IMR-90 (cell line): ENCODE data around the gene CDC5L. TPM values are rescaled to one million over a fixed set of nuclear protein-coding genes. Genes with fewer than 3 reads are reported as not detected.

Experiments
- ATAC-seq: fragments of 200-7000 bp; cut with Tn5 transposase; 2 replicates; pipeline ENCODE4 v1.9.1; 2020; ENCODE audit warnings: low read depth, mild to moderate bottlenecking, moderate library complexity
- BruUV-seq: library from RNA; stranded (reverse); fragments of 400-500 nt; replicated peaks from 2 replicates; lab custom pipeline; 2021; lab: Mats Ljungman, UMichigan
- CTCF ChIA-PET: fragments of 300-600 bp; formaldehyde crosslinking; extraction: SDS; loops from one replicate; lab custom pipeline; 2021; ENCODE audit warnings: antibody characterized with exemption; lab: Yijun Ruan, JAX
- POLR2A ChIA-PET: fragments of 300-600 bp; sonication (Branson Sonifier 250); formaldehyde crosslinking; loops from one replicate; lab custom pipeline; 2022; ENCODE audit warnings: antibody characterized with exemption; ENCODE audit not compliant: unreplicated experiment; lab: Charles Lee
- DNase-seq: peaks from one replicate; pipeline ENCODE4 v3.0.0; 2013
- H2AFZ ChIP-seq: replicated peaks from 2 replicates; pipeline ENCODE3; 2013; ENCODE audit warnings: low read length, mild to moderate bottlenecking; ENCODE audit not compliant: poor library complexity
- H2AK5ac ChIP-seq: 2 replicates; pipeline ENCODE4 v1.6.1; 2013; ENCODE audit warnings: low read depth, low read length, inconsistent platforms
- H2AK9ac ChIP-seq: replicated peaks from 2 replicates; pipeline ENCODE3; 2013; ENCODE audit warnings: mild to moderate bottlenecking, low read depth, low read length, moderate library complexity; ENCODE audit not compliant: poor library complexity
- H2BK120ac ChIP-seq: 2 replicates; pipeline ENCODE4 v1.6.1; 2013; ENCODE audit warnings: low read depth, low read length, inconsistent platforms
- H2BK15ac ChIP-seq: 3 replicates; pipeline ENCODE4 v1.6.1; 2013; ENCODE audit warnings: low read depth, low read length, inconsistent platforms
- H2BK20ac ChIP-seq: 2 replicates; pipeline ENCODE4 v1.6.1; 2013; ENCODE audit warnings: low read depth, mild to moderate bottlenecking, inconsistent platforms, low read length, moderate library complexity
- H2BK5ac ChIP-seq: 2 replicates; pipeline ENCODE4 v1.6.1; 2013; ENCODE audit warnings: mild to moderate bottlenecking, low read depth, low read length, inconsistent platforms; ENCODE audit not compliant: poor library complexity, severe bottlenecking
- H3K14ac ChIP-seq: replicated peaks from 2 replicates; pipeline ENCODE4 v1.6.1; 2013; ENCODE audit warnings: low read depth, low read length, inconsistent platforms
- H3K18ac ChIP-seq: 2 replicates; pipeline ENCODE4 v1.6.1; 2013; ENCODE audit warnings: low read depth, low read length, control low read depth
- H3K23ac ChIP-seq: 2 replicates; pipeline ENCODE4 v1.6.1; 2013; ENCODE audit warnings: low read depth, low read length, inconsistent platforms
- H3K27ac ChIP-seq: 2 replicates; pipeline ENCODE4 v1.5.1; 2013; ENCODE audit warnings: mild to moderate bottlenecking, control low read depth, low read length; ENCODE audit not compliant: insufficient read depth
- H3K27me3 ChIP-seq: 2 replicates; pipeline ENCODE4 v1.6.1; 2013; ENCODE audit warnings: low read length; ENCODE audit not compliant: control insufficient read depth, insufficient read depth
- H3K36me3 ChIP-seq: 2 replicates; pipeline ENCODE4 v1.6.1; 2013; ENCODE audit warnings: low read length, mixed read lengths; ENCODE audit not compliant: control insufficient read depth, insufficient read depth
- H3K4ac ChIP-seq: 2 replicates; pipeline ENCODE4 v1.6.1; 2013; ENCODE audit warnings: low read depth, low read length, inconsistent platforms
- H3K4me1 ChIP-seq: 2 replicates; pipeline ENCODE4 v1.6.1; 2013; ENCODE audit warnings: low read length, mixed read lengths; ENCODE audit not compliant: control insufficient read depth, insufficient read depth
- H3K4me2 ChIP-seq: 2 replicates; pipeline ENCODE4 v1.6.1; 2013; ENCODE audit warnings: low read depth, mild to moderate bottlenecking, control low read depth, low read length, moderate library complexity
- H3K4me3 ChIP-seq: 2 replicates; pipeline ENCODE4 v1.5.1; 2013; ENCODE audit warnings: low read depth, mild to moderate bottlenecking, control low read depth, low read length, moderate library complexity; ENCODE audit not compliant: insufficient read depth
- H3K56ac ChIP-seq: 2 replicates; pipeline ENCODE4 v1.6.1; 2013; ENCODE audit warnings: low read length, inconsistent platforms; ENCODE audit not compliant: insufficient read depth; ENCODE audit errors: extremely low read depth
- H3K79me1 ChIP-seq, 2 experiments: 2 replicates each; pipeline ENCODE4 v1.6.1; 2013; ENCODE audit warnings: low read length in 2 of 2, inconsistent platforms in 1 of 2, low read depth in 1 of 2
- H3K9ac ChIP-seq: 2 replicates; pipeline ENCODE4 v1.6.1; 2013; ENCODE audit warnings: low read depth, low read length, control low read depth
- H3K9me1 ChIP-seq: 2 replicates; pipeline ENCODE4 v1.6.1; 2013; ENCODE audit warnings: low read length, inconsistent platforms; ENCODE audit not compliant: insufficient read depth
- H3K9me3 ChIP-seq: 2 replicates; pipeline ENCODE4 v1.6.1; 2013; ENCODE audit warnings: low read length; ENCODE audit not compliant: control insufficient read depth, insufficient read depth
- H4K20me1 ChIP-seq: 2 replicates; pipeline ENCODE4 v1.6.1; 2013; ENCODE audit warnings: low read length, inconsistent platforms; ENCODE audit not compliant: insufficient read depth
- H4K5ac ChIP-seq: 2 replicates; pipeline ENCODE4 v1.6.1; 2013; ENCODE audit warnings: mild to moderate bottlenecking, low read depth, low read length, control low read depth
- H4K8ac ChIP-seq, 2 experiments: 2 replicates each; pipeline ENCODE4 v1.6.1; 2013; ENCODE audit warnings: low read depth in 2 of 2, low read length in 2 of 2, control low read depth in 1 of 2, inconsistent platforms in 1 of 2
- H4K91ac ChIP-seq: 2 replicates; pipeline ENCODE4 v1.6.1; 2013; ENCODE audit warnings: low read depth, low read length, inconsistent platforms; ENCODE audit not compliant: insufficient read depth
- BHLHE40 ChIP-seq: fragments of 150-350 bp; IDR thresholded peaks from 2 replicates; pipeline ENCODE4 v1.6.1; 2016; ENCODE audit warnings: mild to moderate bottlenecking, low read depth, low read length
- CEBPB ChIP-seq: IDR thresholded peaks from 2 replicates; pipeline ENCODE4 v1.6.1; 2012; ENCODE audit warnings: low read depth, low read length, improper control_type of control experiment
- CHD1 ChIP-seq: IDR thresholded peaks from 2 replicates; pipeline ENCODE4 v1.6.1; 2012; ENCODE audit warnings: low read depth, low read length, improper control_type of control experiment
- CTCF ChIP-seq: conservative IDR thresholded peaks from 2 replicates; pipeline ENCODE4 v1.5.1; 2012; ENCODE audit warnings: mild to moderate bottlenecking, low read depth, low read length, improper control_type of control experiment
- ELK1 ChIP-seq: fragments of 150-350 bp; IDR thresholded peaks from 2 replicates; pipeline ENCODE4 v1.6.1; 2016; ENCODE audit warnings: low read depth, mild to moderate bottlenecking, low read length, moderate library complexity, borderline replicate concordance
- FOS ChIP-seq: fragments of 150-350 bp; IDR thresholded peaks from 2 replicates; pipeline ENCODE4 v1.6.1; 2016; ENCODE audit warnings: low read depth, low read length
- MAFK ChIP-seq: IDR thresholded peaks from 2 replicates; pipeline ENCODE4 v1.6.1; 2012; ENCODE audit warnings: low read depth, low read length, improper control_type of control experiment
- MAZ ChIP-seq: IDR thresholded peaks from 2 replicates; pipeline ENCODE4 v1.6.1; 2012; ENCODE audit warnings: low read depth, mild to moderate bottlenecking, low read length, improper control_type of control experiment, moderate library complexity, borderline replicate concordance
- MXI1 ChIP-seq: IDR thresholded peaks from 2 replicates; pipeline ENCODE4 v1.6.1; 2012; ENCODE audit warnings: low read depth, mild to moderate bottlenecking, low read length, moderate library complexity, borderline replicate concordance
- NFE2L2 ChIP-seq: fragments of 150-350 bp; IDR thresholded peaks from 2 replicates; pipeline ENCODE4 v1.6.1; 2016; ENCODE audit warnings: low read depth, mild to moderate bottlenecking, low read length
- POLR2A ChIP-seq: IDR thresholded peaks from 2 replicates; pipeline ENCODE4 v1.6.1; 2012; ENCODE audit warnings: mild to moderate bottlenecking, low read depth, low read length
- RAD21 ChIP-seq: IDR thresholded peaks from 2 replicates; pipeline ENCODE4 v1.6.1; 2012; ENCODE audit warnings: low read length, improper control_type of control experiment
- RCOR1 ChIP-seq: IDR thresholded peaks from 2 replicates; pipeline ENCODE4 v1.6.1; 2012; ENCODE audit warnings: mild to moderate bottlenecking, low read length, improper control_type of control experiment; ENCODE audit not compliant: insufficient replicate concordance
- RFX5 ChIP-seq: IDR thresholded peaks from 2 replicates; pipeline ENCODE4 v1.8.0; 2012; ENCODE audit warnings: low read depth, mild to moderate bottlenecking, low read length, moderate library complexity
- SMC3 ChIP-seq: fragments of 150-350 bp; IDR thresholded peaks from 2 replicates; pipeline ENCODE4 v1.6.1; 2016; ENCODE audit warnings: low read depth, mild to moderate bottlenecking, antibody characterized with exemption, low read length, moderate library complexity
- WGBS, 2 experiments: methylation state at CpG; one replicate each; pipeline versions ENCODE4 v1.1.5 to v1.1.7; 2013; ENCODE audit warnings: missing lambda C conversion rate in 2 of 2; ENCODE audit not compliant: insufficient read length in 1 of 2; ENCODE audit errors: extremely low coverage in 2 of 2; 5-methylcytosine and 5-hydroxymethylcytosine counted together
- dilution Hi-C: fragments of 300-500 bp; cut with HindIII; formaldehyde crosslinking; loops from one replicate; pipeline ENCODE4 v1.14.3; 2018; ENCODE audit warnings: low sequenced_read_pairs; ENCODE audit not compliant: unreplicated experiment
- in situ Hi-C: fragments of 300-500 bp; cut with MboI; formaldehyde crosslinking; loops from 3 replicates; pipeline ENCODE4 v1.14.3; 2019; ENCODE audit warnings: low sequenced_read_pairs, inconsistent platforms, mixed read lengths
- intact Hi-C: fragments of 100-400 bp; cut with micrococcal nuclease; formaldehyde crosslinking; loops from 2 replicates; pipeline ENCODE4 v1.10.0; 2022
- polyA plus RNA-seq, 3 experiments: library from polyadenylated mRNA; depleted of rRNA; stranded (reverse); fragments of >200 nt; gene quantifications; 2 replicates each; pipeline ENCODE4 v1.2.3, GENCODE V29; 2012; ENCODE audit warnings: low replicate concordance in 1 of 3
- total RNA-seq: library from RNA; depleted of rRNA; stranded (reverse); fragments of >200 nt; gene quantifications from 2 replicates; pipeline ENCODE4 v1.2.3, GENCODE V29; 2012
- TF ChIP-seq, protein P1 (sequence below): fragments of 150-350 bp; IDR thresholded peaks from 2 replicates; pipeline ENCODE4 v1.6.1; 2017; ENCODE audit warnings: mild to moderate bottlenecking, antibody characterized with exemption, low read length, low read depth

The CDC5L gene
- total and polyA plus RNA-seq, 2 of the 4 experiments (the other 2 are of a cell fraction) = 9.9 to 17.7 TPM

DNA sequence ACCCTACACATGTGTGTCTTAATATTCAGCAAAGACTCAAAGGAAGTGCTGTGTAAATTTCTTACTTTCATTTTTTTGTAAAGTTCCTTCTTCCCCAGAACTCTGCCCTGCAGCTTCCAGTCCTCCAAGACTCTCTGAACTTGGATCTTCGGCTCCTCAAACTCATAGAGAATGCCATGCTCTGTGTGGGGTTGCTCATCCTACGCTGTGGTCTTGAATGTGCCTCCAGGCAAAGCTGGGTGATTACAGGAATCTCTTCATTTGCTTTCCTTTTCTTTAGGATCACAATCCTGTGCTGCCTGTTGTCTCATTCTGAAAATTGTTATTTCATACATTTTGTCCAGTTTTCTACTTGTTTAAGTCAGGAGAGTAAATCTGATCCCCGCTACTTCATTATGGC is 14.5 kb upstream of the CDC5L start:
- 100% methylated on average over 1 of the region's 3 CpGs; no CpG with 5 or more reads in 1 of the 2 experiments for WGBS, 2 experiments
- BruUV-seq = no TSS peak
- Histone ChIP-seq H3K18ac (no peak overlapping the region), H3K4me1 (no peaks in the 10 kb centered on the region), H3K79me1 (no peaks in the 10 kb centered on the region), H3K9ac (no peak overlapping the region), H3K27ac (no peak overlapping the region), H3K56ac (no peak overlapping the region), H3K27me3 (peaks cover 28% of the 10 kb centered on the region), H3K4me3 (no peak overlapping the region), H2BK120ac (no peak overlapping the region), H2BK5ac (no peak overlapping the region), H4K91ac (no peak overlapping the region), H3K4ac (no peak overlapping the region), H3K9me3 (no peaks in the 10 kb centered on the region), H3K9me1 (no peaks in the 10 kb centered on the region), H4K5ac (no peak overlapping the region), H2BK20ac (no peak overlapping the region), H4K8ac (no peak overlapping the region), H3K23ac (no peak overlapping the region), H2AFZ (no peak overlapping the region), H3K4me2 (no peak overlapping the region), H3K14ac (no peak overlapping the region), H2AK9ac (no peak overlapping the region), H2AK5ac (no peak overlapping the region), H2BK15ac (no peak overlapping the region), H4K20me1 (no peaks in the 10 kb centered on the region), H3K36me3 (no peaks in the 10 kb centered on the region)
- dilution Hi-C loops = no loop called here
- intact Hi-C loops = no loop called here
- no peak for DNase-seq
- in situ Hi-C loops = no loop called here
- no peak; the same call in 1 of the 2 replicates for ATAC-seq
- TF ChIP-seq SMC3 = no peak
- no peak for TF ChIP-seq CTCF
- no peak for TF ChIP-seq MXI1
- TF ChIP-seq CHD1 = no peak
- TF ChIP-seq RFX5 = no peak
- TF ChIP-seq CEBPB = no peak
- TF ChIP-seq BHLHE40 = no peak
- TF ChIP-seq NFE2L2 = no peak
- TF ChIP-seq MAFK = no peak
- TF ChIP-seq ELK1 = no peak
- no peak for TF ChIP-seq FOS
- no peak for TF ChIP-seq RCOR1
- TF ChIP-seq RAD21 = no peak
- TF ChIP-seq MAZ = no peak
- TF ChIP-seq, protein P1, sequence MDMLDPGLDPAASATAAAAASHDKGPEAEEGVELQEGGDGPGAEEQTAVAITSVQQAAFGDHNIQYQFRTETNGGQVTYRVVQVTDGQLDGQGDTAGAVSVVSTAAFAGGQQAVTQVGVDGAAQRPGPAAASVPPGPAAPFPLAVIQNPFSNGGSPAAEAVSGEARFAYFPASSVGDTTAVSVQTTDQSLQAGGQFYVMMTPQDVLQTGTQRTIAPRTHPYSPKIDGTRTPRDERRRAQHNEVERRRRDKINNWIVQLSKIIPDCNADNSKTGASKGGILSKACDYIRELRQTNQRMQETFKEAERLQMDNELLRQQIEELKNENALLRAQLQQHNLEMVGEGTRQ = no peak
- TF ChIP-seq POLR2A = no peak
- POLR2A ChIA-PET = no interaction called here
- CTCF ChIA-PET = no interaction called here
